Esophagus squamous epithelium (tissue), 4 donors: Measurements from ENCODE around the gene FAM3D.

ENCODE experiments used
- POLR2A ChIP-seq, 4 donors: fragments of 450-650 bp; IDR thresholded peaks; one replicate each; pipeline ENCODE4 v1.6.1; 2017; ENCODE audit warnings: antibody characterized with exemption in 4 of 4, mild to moderate bottlenecking in 4 of 4, moderate library complexity in 3 of 4
- TF ChIP-seq, protein P1 (sequence below), 6 experiments: fragments of 450-650 bp in 4 of 6; fragments of 200-600 bp in 2 of 6; sonication (generic) in 2 of 6; IDR thresholded peaks; one replicate each; pipeline ENCODE4 v1.5.1; 2016 to 2019; ENCODE audit warnings: antibody characterized with exemption in 6 of 6, mild to moderate bottlenecking in 4 of 6, moderate library complexity in 4 of 6

DNA sequence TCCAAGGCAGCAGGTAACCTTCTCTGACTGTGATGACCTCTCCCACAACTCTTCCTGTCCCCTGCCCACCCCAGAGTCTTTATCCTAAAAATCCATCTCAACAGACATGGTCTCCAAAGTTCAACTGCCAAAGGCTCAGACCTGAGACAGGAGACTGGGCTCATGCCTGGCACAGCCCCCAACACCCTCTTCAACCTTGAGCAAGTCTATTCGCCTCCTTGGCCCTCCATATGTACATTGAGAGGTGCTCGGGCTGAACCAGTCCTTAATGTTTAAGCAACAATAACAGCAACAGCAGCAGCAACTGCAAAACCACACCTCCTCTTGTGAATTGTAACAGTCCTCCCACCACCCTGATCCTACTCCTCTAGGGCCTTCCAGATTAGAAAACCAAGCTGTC lies 9.9 kb downstream of the FAM3D start:
- TF ChIP-seq, protein P1, sequence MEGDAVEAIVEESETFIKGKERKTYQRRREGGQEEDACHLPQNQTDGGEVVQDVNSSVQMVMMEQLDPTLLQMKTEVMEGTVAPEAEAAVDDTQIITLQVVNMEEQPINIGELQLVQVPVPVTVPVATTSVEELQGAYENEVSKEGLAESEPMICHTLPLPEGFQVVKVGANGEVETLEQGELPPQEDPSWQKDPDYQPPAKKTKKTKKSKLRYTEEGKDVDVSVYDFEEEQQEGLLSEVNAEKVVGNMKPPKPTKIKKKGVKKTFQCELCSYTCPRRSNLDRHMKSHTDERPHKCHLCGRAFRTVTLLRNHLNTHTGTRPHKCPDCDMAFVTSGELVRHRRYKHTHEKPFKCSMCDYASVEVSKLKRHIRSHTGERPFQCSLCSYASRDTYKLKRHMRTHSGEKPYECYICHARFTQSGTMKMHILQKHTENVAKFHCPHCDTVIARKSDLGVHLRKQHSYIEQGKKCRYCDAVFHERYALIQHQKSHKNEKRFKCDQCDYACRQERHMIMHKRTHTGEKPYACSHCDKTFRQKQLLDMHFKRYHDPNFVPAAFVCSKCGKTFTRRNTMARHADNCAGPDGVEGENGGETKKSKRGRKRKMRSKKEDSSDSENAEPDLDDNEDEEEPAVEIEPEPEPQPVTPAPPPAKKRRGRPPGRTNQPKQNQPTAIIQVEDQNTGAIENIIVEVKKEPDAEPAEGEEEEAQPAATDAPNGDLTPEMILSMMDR (IDR thresholded peaks at IDR 0.05), result no peak
- TF ChIP-seq POLR2A (IDR thresholded peaks at IDR 0.05), result no peak
